K562 (cell line): ENCODE data around the gene FAM50A. TPM values are rescaled to one million over a fixed set of nuclear protein-coding genes. Genes with fewer than 3 reads are reported as not detected.

Experiments
- CGGBP1 ChIP-seq: fragments of 250-450 bp; sonication (Bioruptor Pico); IDR thresholded peaks from 2 replicates; pipeline ENCODE4 v1.9.0; 2021; ENCODE audit warnings: mild to moderate bottlenecking
- FOXK2 ChIP-seq, 2 experiments: fragments of 450-650 bp; IDR thresholded peaks in 1 of 2; conservative IDR thresholded peaks in 1 of 2; 2 replicates each; pipeline ENCODE4 v1.6.1; 2016; ENCODE audit warnings: low read depth in 2 of 2, mild to moderate bottlenecking in 1 of 2
- GATAD2A ChIP-seq: fragments of 450-650 bp; IDR thresholded peaks from 2 replicates; pipeline ENCODE4 v1.6.1; 2017
- KLF1 ChIP-seq: fragments of 450-650 bp; IDR thresholded peaks from 2 replicates; pipeline ENCODE4 v1.6.1; 2016; ENCODE audit warnings: missing genetic modification characterization, missing compliant biosample characterization
- KLF16 ChIP-seq: IDR thresholded peaks from 2 replicates; pipeline ENCODE4 v1.6.1; 2016; ENCODE audit warnings: antibody characterized with exemption
- LARP7 ChIP-seq: fragments of 450-650 bp; IDR thresholded peaks from 2 replicates; pipeline ENCODE4 v1.6.1; 2016
- MCM3 ChIP-seq: fragments of 450-650 bp; IDR thresholded peaks from 2 replicates; pipeline ENCODE4 v1.6.1; 2016
- NBN ChIP-seq: fragments of 450-650 bp; IDR thresholded peaks from 2 replicates; pipeline ENCODE4 v1.6.1; 2016; ENCODE audit warnings: low read depth, mild to moderate bottlenecking
- NUFIP1 ChIP-seq: fragments of 450-650 bp; IDR thresholded peaks from 2 replicates; pipeline ENCODE4 v1.6.1; 2018; ENCODE audit not compliant: partially characterized antibody
- OTX1 ChIP-seq: fragments of 450-650 bp; formaldehyde crosslinking; IDR thresholded peaks from 2 replicates; pipeline ENCODE4 v1.4.0; 2022; ENCODE audit warnings: mild to moderate bottlenecking
- POLR3G ChIP-seq: IDR thresholded peaks from 2 replicates; pipeline ENCODE4 v1.6.1; 2011; ENCODE audit not compliant: insufficient read length, insufficient replicate concordance; ENCODE audit errors: extremely low read depth
- RBFOX2 ChIP-seq: fragments of 200-400 bp; formaldehyde crosslinking; IDR thresholded peaks from 2 replicates; pipeline ENCODE4 v1.6.1; 2017; ENCODE audit warnings: low read depth, mild to moderate bottlenecking, low read length, moderate library complexity
- SAFB2 ChIP-seq: fragments of 200-400 bp; formaldehyde crosslinking; IDR thresholded peaks from 2 replicates; pipeline ENCODE4 v1.6.1; 2018; ENCODE audit warnings: borderline replicate concordance, low read length, low read depth, moderate library complexity; ENCODE audit not compliant: severe bottlenecking
- SIX5 ChIP-seq, 2 experiments: IDR thresholded peaks; 2 replicates each; pipeline ENCODE4 v1.6.1; 2011; ENCODE audit warnings: low read length in 2 of 2, borderline replicate concordance in 1 of 2, low read depth in 1 of 2, mild to moderate bottlenecking in 1 of 2, moderate library complexity in 1 of 2; ENCODE audit not compliant: insufficient read depth in 1 of 2
- SLC30A9 ChIP-seq: fragments of 250-450 bp; sonication (Bioruptor Pico); IDR thresholded peaks from 2 replicates; pipeline ENCODE4 v1.8.0; 2022; ENCODE audit warnings: mild to moderate bottlenecking, moderate library complexity
- SREBF1 ChIP-seq: fragments of 150-350 bp; IDR thresholded peaks from 2 replicates; pipeline ENCODE4 v1.6.1; 2014; ENCODE audit warnings: antibody characterized with exemption, low read depth, low read length, borderline replicate concordance
- STAT5B ChIP-seq: fragments of 250-450 bp; sonication (Bioruptor Pico); IDR thresholded peaks from 2 replicates; pipeline ENCODE4 v1.8.0; 2021; ENCODE audit warnings: mild to moderate bottlenecking, inconsistent platforms
- TBP ChIP-seq: optimal IDR thresholded peaks from 2 replicates; pipeline ENCODE3; 2011; ENCODE audit warnings: low read depth, low read length, improper control_type of control experiment
- ZBTB5 ChIP-seq: fragments of 450-650 bp; IDR thresholded peaks from 2 replicates; pipeline ENCODE4 v1.6.1; 2017; ENCODE audit warnings: antibody characterized with exemption
- ZNF668 ChIP-seq: fragments of 250-450 bp; sonication (Bioruptor Pico); IDR thresholded peaks from 2 replicates; pipeline ENCODE4 v1.8.0; 2022; ENCODE audit warnings: mild to moderate bottlenecking, inconsistent platforms
- ZNF77 ChIP-seq: fragments of 250-450 bp; sonication (Bioruptor Pico); IDR thresholded peaks from 2 replicates; pipeline ENCODE4 v1.5.0; 2020
- ZNF830 ChIP-seq: fragments of 250-450 bp; sonication (Bioruptor Pico); IDR thresholded peaks from 2 replicates; pipeline ENCODE4 v1.5.0; 2021; ENCODE audit warnings: mild to moderate bottlenecking
- ZSCAN32 ChIP-seq: fragments of 450-650 bp; formaldehyde crosslinking; IDR thresholded peaks from 2 replicates; pipeline ENCODE4 v1.4.0; 2020; ENCODE audit warnings: mild to moderate bottlenecking, moderate library complexity
- polyA plus RNA-seq, 8 experiments: library from polyadenylated mRNA; depleted of rRNA in 4 of 8; stranded (reverse) in 5 of 8; unstranded in 3 of 8; fragments of >200 nt; fragmentation: Nextera tagmentation in 2 of 8; fragmentation: Illumina TruSeq in 1 of 8; extraction: Ambion mirVana in 2 of 8; extraction: Trizol in 1 of 8; gene quantifications; 2 replicates each; pipeline versions ENCODE4 v1.2.1 to v1.2.3, GENCODE V29; 2011 to 2014; ENCODE audit warnings: inconsistent platforms in 1 of 8, missing spikeins in 1 of 8
- total RNA-seq, 7 experiments: library from RNA; depleted of rRNA in 6 of 7; stranded (reverse); fragments of >200 nt in 6 of 7; fragmentation: Illumina TruSeq in 2 of 7; extraction: Trizol in 2 of 7; gene quantifications; 2 replicates each; pipeline versions ENCODE4 v1.2.1 to v1.2.3, GENCODE V29; 2011 to 2021; ENCODE audit warnings: low replicate concordance in 1 of 7
- TF ChIP-seq, protein P1 (sequence below): IDR thresholded peaks from 3 replicates; pipeline ENCODE4 v1.6.1; 2011; ENCODE audit warnings: borderline replicate concordance, mild to moderate bottlenecking, moderate library complexity; ENCODE audit not compliant: insufficient read length; ENCODE audit errors: extremely low read depth
- TF ChIP-seq, protein P2 (sequence below): fragments of 450-650 bp; conservative IDR thresholded peaks from 2 replicates; pipeline ENCODE4 v1.6.1; 2016; ENCODE audit warnings: missing genetic modification characterization, low read depth, mild to moderate bottlenecking, control low read depth, missing compliant biosample characterization

Gene FAM50A
- total and polyA plus RNA-seq, 9 of the 15 experiments (the other 6 are each of a cell fraction or from before 2014, with no cell fraction given): 4.4 to 114 (median 67.3) TPM

GRCh38 chrX:154409222-154409871, 34.6 kb upstream of the FAM50A start, which contains the start of gene DNASE1L1 (continued):
- TF ChIP-seq CGGBP1 (CRISPR knock-in tag): no peak
- no peak for TF ChIP-seq ZNF77 (CRISPR knock-in tag)
- TF ChIP-seq RBFOX2: peak; percentile 69
- TF ChIP-seq SLC30A9: no peak
- no peak for TF ChIP-seq POLR3G
- no peak for TF ChIP-seq KLF16
- no peak for TF ChIP-seq KLF1
- no peak for TF ChIP-seq SREBF1
- no peak for TF ChIP-seq SIX5 (IDR thresholded peaks at IDR 0.05; ENCODE audit: borderline replicate concordance in 1 of 2, insufficient read depth in 1 of 2, low read depth in 1 of 2, low read length in 2 of 2)
- TF ChIP-seq, protein P1, sequence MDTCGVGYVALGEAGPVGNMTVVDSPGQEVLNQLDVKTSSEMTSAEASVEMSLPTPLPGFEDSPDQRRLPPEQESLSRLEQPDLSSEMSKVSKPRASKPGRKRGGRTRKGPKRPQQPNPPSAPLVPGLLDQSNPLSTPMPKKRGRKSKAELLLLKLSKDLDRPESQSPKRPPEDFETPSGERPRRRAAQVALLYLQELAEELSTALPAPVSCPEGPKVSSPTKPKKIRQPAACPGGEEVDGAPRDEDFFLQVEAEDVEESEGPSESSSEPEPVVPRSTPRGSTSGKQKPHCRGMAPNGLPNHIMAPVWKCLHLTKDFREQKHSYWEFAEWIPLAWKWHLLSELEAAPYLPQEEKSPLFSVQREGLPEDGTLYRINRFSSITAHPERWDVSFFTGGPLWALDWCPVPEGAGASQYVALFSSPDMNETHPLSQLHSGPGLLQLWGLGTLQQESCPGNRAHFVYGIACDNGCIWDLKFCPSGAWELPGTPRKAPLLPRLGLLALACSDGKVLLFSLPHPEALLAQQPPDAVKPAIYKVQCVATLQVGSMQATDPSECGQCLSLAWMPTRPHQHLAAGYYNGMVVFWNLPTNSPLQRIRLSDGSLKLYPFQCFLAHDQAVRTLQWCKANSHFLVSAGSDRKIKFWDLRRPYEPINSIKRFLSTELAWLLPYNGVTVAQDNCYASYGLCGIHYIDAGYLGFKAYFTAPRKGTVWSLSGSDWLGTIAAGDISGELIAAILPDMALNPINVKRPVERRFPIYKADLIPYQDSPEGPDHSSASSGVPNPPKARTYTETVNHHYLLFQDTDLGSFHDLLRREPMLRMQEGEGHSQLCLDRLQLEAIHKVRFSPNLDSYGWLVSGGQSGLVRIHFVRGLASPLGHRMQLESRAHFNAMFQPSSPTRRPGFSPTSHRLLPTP: no peak
- TF ChIP-seq TBP: no peak
- no peak for TF ChIP-seq NBN
- no peak for TF ChIP-seq OTX1 (CRISPR knock-in tag)
- no peak for TF ChIP-seq STAT5B (CRISPR knock-in tag)
- TF ChIP-seq GATAD2A: 0 out of 2 replicates have a peak, but pooled peaks have one; percentile 49
- TF ChIP-seq FOXK2 (conservative IDR thresholded peaks at IDR 0.05 in 1 of 2, IDR thresholded peaks at IDR 0.05 in 1 of 2; ENCODE audit: low read depth in 2 of 2): no peak
- TF ChIP-seq, protein P2, sequence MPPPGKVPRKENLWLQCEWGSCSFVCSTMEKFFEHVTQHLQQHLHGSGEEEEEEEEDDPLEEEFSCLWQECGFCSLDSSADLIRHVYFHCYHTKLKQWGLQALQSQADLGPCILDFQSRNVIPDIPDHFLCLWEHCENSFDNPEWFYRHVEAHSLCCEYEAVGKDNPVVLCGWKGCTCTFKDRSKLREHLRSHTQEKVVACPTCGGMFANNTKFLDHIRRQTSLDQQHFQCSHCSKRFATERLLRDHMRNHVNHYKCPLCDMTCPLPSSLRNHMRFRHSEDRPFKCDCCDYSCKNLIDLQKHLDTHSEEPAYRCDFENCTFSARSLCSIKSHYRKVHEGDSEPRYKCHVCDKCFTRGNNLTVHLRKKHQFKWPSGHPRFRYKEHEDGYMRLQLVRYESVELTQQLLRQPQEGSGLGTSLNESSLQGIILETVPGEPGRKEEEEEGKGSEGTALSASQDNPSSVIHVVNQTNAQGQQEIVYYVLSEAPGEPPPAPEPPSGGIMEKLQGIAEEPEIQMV: no peak
- no peak for TF ChIP-seq MCM3
- TF ChIP-seq ZNF668 (CRISPR knock-in tag): no peak
- no peak for TF ChIP-seq ZBTB5
- no peak for TF ChIP-seq NUFIP1
- no peak for TF ChIP-seq ZSCAN32 (CRISPR knock-in tag)
- no peak for TF ChIP-seq SAFB2
- no peak for TF ChIP-seq ZNF830
- no peak for TF ChIP-seq LARP7
